H9 (cell line): Measurements from ENCODE around the gene MRTFB. TPM values are rescaled to one million over a fixed set of nuclear protein-coding genes. Genes with fewer than 3 reads are reported as not detected.
A peak's percentile ranks its signal among the peaks of the same experiment; 100 is the strongest.

ENCODE experiments used
- DNase-seq: peaks from one replicate; pipeline ENCODE4 v3.0.0-alpha.2; 2017
- H2AFZ ChIP-seq: one replicate; pipeline ENCODE4 v1.6.1; 2013; ENCODE audit warnings: mild to moderate bottlenecking, low read length, control low read depth, moderate library complexity
- H2AK5ac ChIP-seq: 2 replicates; pipeline ENCODE4 v1.6.1; 2013; ENCODE audit warnings: low read length, control low read depth, mixed read lengths; ENCODE audit not compliant: insufficient read length
- H2BK120ac ChIP-seq: one replicate; pipeline ENCODE4 v1.6.1; 2013; ENCODE audit warnings: low read depth, mild to moderate bottlenecking, low read length, control low read depth, inconsistent platforms; ENCODE audit not compliant: poor library complexity, severe bottlenecking
- H2BK12ac ChIP-seq: 2 replicates; pipeline ENCODE4 v1.6.1; 2013; ENCODE audit warnings: low read length, control low read depth, mixed read lengths, low read depth; ENCODE audit not compliant: insufficient read length
- H2BK15ac ChIP-seq: 2 replicates; pipeline ENCODE4 v1.6.1; 2013; ENCODE audit warnings: low read depth, low read length, control low read depth
- H2BK20ac ChIP-seq: one replicate; pipeline ENCODE4 v1.6.1; 2013; ENCODE audit warnings: low read depth, mild to moderate bottlenecking, low read length, control low read depth, inconsistent platforms; ENCODE audit not compliant: poor library complexity, severe bottlenecking
- H2BK5ac ChIP-seq: 2 replicates; pipeline ENCODE4 v1.6.1; 2013; ENCODE audit warnings: low read length, control low read depth, mixed read lengths; ENCODE audit not compliant: insufficient read length
- H3K14ac ChIP-seq: 2 replicates; pipeline ENCODE4 v1.6.1; 2013; ENCODE audit warnings: low read length, control low read depth; ENCODE audit not compliant: insufficient read depth
- H3K18ac ChIP-seq: 2 replicates; pipeline ENCODE4 v1.6.1; 2013; ENCODE audit warnings: low read depth, mild to moderate bottlenecking, mixed read lengths, low read length, control low read depth; ENCODE audit not compliant: insufficient read length
- H3K23ac ChIP-seq: 2 replicates; pipeline ENCODE4 v1.6.1; 2013; ENCODE audit warnings: low read length, control low read depth, mixed read lengths, low read depth; ENCODE audit not compliant: insufficient read length
- H3K23me2 ChIP-seq: 2 replicates; pipeline ENCODE4 v1.6.1; 2013; ENCODE audit warnings: low read depth, mild to moderate bottlenecking, mixed read lengths, low read length, control low read depth; ENCODE audit not compliant: insufficient read length, poor library complexity, severe bottlenecking
- H3K27ac ChIP-seq: 2 replicates; pipeline ENCODE4 v1.5.1; 2013; ENCODE audit warnings: low read length, control low read depth, mixed read lengths, low read depth; ENCODE audit not compliant: insufficient read length
- H3K27me3 ChIP-seq: 2 replicates; pipeline ENCODE4 v1.6.1; 2013; ENCODE audit warnings: low read length, control low read depth, inconsistent platforms; ENCODE audit not compliant: insufficient read depth
- H3K4ac ChIP-seq: 2 replicates; pipeline ENCODE4 v1.6.1; 2013; ENCODE audit warnings: low read depth, mild to moderate bottlenecking, control low read depth, inconsistent platforms, low read length, moderate library complexity
- H3K4me1 ChIP-seq: 2 replicates; pipeline ENCODE4 v1.6.1; 2013; ENCODE audit warnings: low read length, control low read depth, inconsistent platforms; ENCODE audit not compliant: insufficient read depth
- H3K4me2 ChIP-seq: 2 replicates; pipeline ENCODE4 v1.6.1; 2013; ENCODE audit warnings: low read length, control low read depth, mixed read lengths; ENCODE audit not compliant: insufficient read length, insufficient read depth
- H3K56ac ChIP-seq: 2 replicates; pipeline ENCODE4 v1.6.1; 2013; ENCODE audit warnings: low read depth, mild to moderate bottlenecking, mixed read lengths, low read length, control low read depth; ENCODE audit not compliant: insufficient read length
- H3K79me1 ChIP-seq: 2 replicates; pipeline ENCODE4 v1.6.1; 2013; ENCODE audit warnings: low read depth, mild to moderate bottlenecking, moderate library complexity, low read length, control low read depth, inconsistent platforms; ENCODE audit not compliant: insufficient read depth, poor library complexity, severe bottlenecking
- H3K79me2 ChIP-seq: 2 replicates; pipeline ENCODE4 v1.6.1; 2013; ENCODE audit warnings: low read length, control low read depth, inconsistent platforms; ENCODE audit not compliant: insufficient read depth
- H3K9ac ChIP-seq: 2 replicates; pipeline ENCODE4 v1.6.1; 2013; ENCODE audit warnings: low read length, control low read depth, mixed read lengths; ENCODE audit not compliant: insufficient read length; ENCODE audit errors: extremely low read depth
- H3K9me3 ChIP-seq: one replicate; pipeline ENCODE4 v1.6.1; 2013; ENCODE audit warnings: low read depth, low read length, inconsistent platforms; ENCODE audit not compliant: control insufficient read depth
- H3T11ph ChIP-seq: one replicate; pipeline ENCODE4 v1.6.1; 2013; ENCODE audit warnings: mild to moderate bottlenecking, low read length, control low read depth, inconsistent platforms
- H4K20me1 ChIP-seq: one replicate; pipeline ENCODE4 v1.6.1; 2013; ENCODE audit not compliant: control insufficient read depth, insufficient read length, insufficient read depth
- H4K5ac ChIP-seq: 2 replicates; pipeline ENCODE4 v1.6.1; 2013; ENCODE audit warnings: low read depth, mild to moderate bottlenecking, mixed read lengths, low read length, control low read depth; ENCODE audit not compliant: insufficient read length
- H4K8ac ChIP-seq: replicated peaks from 2 replicates; pipeline ENCODE4 v1.6.1; 2013; ENCODE audit warnings: low read length, control low read depth, mixed read lengths, low read depth; ENCODE audit not compliant: insufficient read length
- H4K91ac ChIP-seq: 2 replicates; pipeline ENCODE4 v1.6.1; 2013; ENCODE audit warnings: low read depth, mild to moderate bottlenecking, moderate library complexity, mixed read lengths, low read length, control low read depth; ENCODE audit not compliant: insufficient read length
- H3K27ac Mint-ChIP-seq, 3 experiments: 2 replicates in 2 of 3; 3 replicates in 1 of 3; pipeline ENCODE4 v1.8.0; 2020 to 2021; ENCODE audit warnings: mixed read lengths in 3 of 3, mild to moderate bottlenecking in 1 of 3, moderate library complexity in 1 of 3
- H3K27me3 Mint-ChIP-seq: 2 replicates; pipeline ENCODE4 v1.8.0; 2021; ENCODE audit warnings: low read depth, mild to moderate bottlenecking, moderate library complexity, mixed read lengths
- H3K36me3 Mint-ChIP-seq, 3 experiments: 2 replicates in 2 of 3; 3 replicates in 1 of 3; pipeline ENCODE4 v1.8.0; 2020 to 2021; ENCODE audit warnings: low read depth in 3 of 3, mixed read lengths in 3 of 3; ENCODE audit not compliant: insufficient read depth in 1 of 3
- H3K4me1 Mint-ChIP-seq, 2 experiments: 2 replicates each; pipeline ENCODE4 v1.8.0; 2020; ENCODE audit warnings: mixed read lengths in 2 of 2
- H3K4me3 Mint-ChIP-seq, 2 experiments: 2 replicates in 1 of 2; 3 replicates in 1 of 2; pipeline ENCODE4 v1.8.0; 2020 to 2021; ENCODE audit warnings: mild to moderate bottlenecking in 2 of 2, mixed read lengths in 2 of 2, moderate library complexity in 1 of 2
- H3K9me3 Mint-ChIP-seq, 2 experiments: 2 replicates in 1 of 2; 3 replicates in 1 of 2; pipeline ENCODE4 v1.8.0; 2020; ENCODE audit warnings: mild to moderate bottlenecking in 2 of 2, mixed read lengths in 2 of 2, moderate library complexity in 1 of 2
- CTCF ChIP-seq: fragments of 200-600 bp; sonication (generic); conservative IDR thresholded peaks from 3 replicates; pipeline ENCODE4 v1.8.0; 2021; ENCODE audit warnings: antibody characterized with exemption, mild to moderate bottlenecking
- WGBS: extraction: QIAGEN DNeasy Blood & Tissue Kit; methylation state at CpG from one replicate; pipeline ENCODE4 v1.1.7; 2013; ENCODE audit warnings: missing lambda C conversion rate, low lambda C conversion rate, mixed read lengths; ENCODE audit not compliant: insufficient read length; ENCODE audit errors: extremely low coverage; 5-methylcytosine and 5-hydroxymethylcytosine counted together
- total RNA-seq: library from RNA; stranded (reverse); gene quantifications from 2 replicates; pipeline ENCODE4 v1.2.1, GENCODE V29; 2021

MRTFB gene
- total RNA-seq, 1 experiment from 2014 or later: 29.9 TPM

DNA sequence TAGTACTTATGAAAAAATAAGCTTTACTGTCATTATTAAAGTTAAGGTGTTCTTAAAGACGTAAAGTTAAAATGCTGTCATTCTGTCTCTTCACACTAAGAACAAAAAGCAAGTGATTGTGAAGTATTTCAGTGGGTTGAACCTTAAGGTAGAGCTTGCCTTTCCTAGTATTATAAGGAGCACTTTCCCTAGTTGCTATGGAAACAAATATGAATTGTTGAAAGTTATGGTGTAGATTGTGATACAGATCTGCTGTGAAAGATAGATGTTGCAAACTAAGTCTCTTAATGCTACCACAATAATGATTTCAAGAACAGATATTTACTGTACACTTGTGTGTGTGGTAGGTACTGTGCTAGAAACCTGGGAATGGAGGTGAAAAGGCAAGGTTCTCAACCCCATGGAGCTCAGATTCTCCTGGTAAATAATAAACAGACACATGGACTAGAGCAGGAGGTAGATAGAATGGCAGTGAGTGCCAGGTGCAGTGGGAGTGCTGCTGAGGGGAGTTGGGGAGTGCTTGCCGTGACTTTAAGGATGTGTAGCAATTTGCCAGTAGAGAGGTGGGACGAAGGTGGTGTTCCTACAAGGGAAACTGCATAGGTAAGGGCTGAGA lies 34.7 kb downstream of the MRTFB start:
- no peaks in the 10 kb centered on the region for H3K23me2 ChIP-seq
- H3K18ac ChIP-seq: peak overlapping the region; percentile 40
- peak overlapping the region in 2 of 3 experiments; percentile 6 to 50; a peak in 5 of 7 replicates for H3K27ac Mint-ChIP-seq
- H3K79me1 ChIP-seq: peaks cover 7% of the 10 kb centered on the region
- no peak overlapping the region for H2AFZ ChIP-seq
- no peak overlapping the region for H3K4me3 Mint-ChIP-seq
- no peak overlapping the region for H2BK5ac ChIP-seq
- H3K36me3 Mint-ChIP-seq: no peaks in the 10 kb centered on the region
- no peak overlapping the region for H3K4ac ChIP-seq
- H4K20me1 ChIP-seq: no peaks in the 10 kb centered on the region
- no peak overlapping the region for H4K8ac ChIP-seq
- no peak overlapping the region for H3K23ac ChIP-seq
- H3K4me1 Mint-ChIP-seq: peaks cover 31 to 40% of the 10 kb centered on the region in 2 experiments
- TF ChIP-seq CTCF: no peak
- no peak for DNase-seq
- no peak overlapping the region for H2BK12ac ChIP-seq
- no peak overlapping the region for H3K9ac ChIP-seq
- no peaks in the 10 kb centered on the region; the same call in 1 of the 2 replicates for H3K4me1 ChIP-seq
- H3K4me2 ChIP-seq: no peak overlapping the region
- no peak overlapping the region for H2BK15ac ChIP-seq
- no peak overlapping the region for H3K14ac ChIP-seq
- no peak overlapping the region for H2BK120ac ChIP-seq
- no peak overlapping the region for H3K27ac ChIP-seq
- WGBS: no CpG with 5 or more reads among the region's 3 CpGs
- no peak overlapping the region for H2BK20ac ChIP-seq
- no peak overlapping the region for H4K91ac ChIP-seq
- no peak overlapping the region for H3K56ac ChIP-seq
- no peaks in the 10 kb centered on the region for H3K9me3 ChIP-seq
- no peak overlapping the region for H4K5ac ChIP-seq
- H3K27me3 ChIP-seq: no peaks in the 10 kb centered on the region
- no peaks in the 10 kb centered on the region for H3K9me3 Mint-ChIP-seq
- no peak overlapping the region for H2AK5ac ChIP-seq
- no peaks in the 10 kb centered on the region for H3K27me3 Mint-ChIP-seq
- no peak overlapping the region for H3T11ph ChIP-seq
- H3K79me2 ChIP-seq: peaks cover 2% of the 10 kb centered on the region; the same call in 1 of the 2 replicates
